Ovary (tissue), 9 donors: ENCODE data around the gene ZNF576. TPM values are rescaled to one million over a fixed set of nuclear protein-coding genes. Genes with fewer than 3 reads are reported as not detected.
"Not testable (repeated sequence)": the region's sequence is repeated elsewhere in the genome, so short reads cannot be mapped to it uniquely, and the experiment has no call there.

Source experiments
- DNase-seq, 5 donors: peaks; one replicate each; pipeline ENCODE4 v3.0.0-alpha.2; 2019 to 2020
- H3K27ac ChIP-seq, 2 donors: fragments of 200-600 bp; one replicate each; pipeline versions ENCODE4 v1.5.1 to v1.8.0; 2019 to 2022
- H3K27me3 ChIP-seq: fragments of 200-600 bp; one replicate; pipeline ENCODE4 v1.8.0; 2022
- H3K36me3 ChIP-seq: fragments of 200-600 bp; sonication (generic); one replicate; pipeline ENCODE4 v1.5.1; 2019
- H3K4me1 ChIP-seq: one replicate; pipeline ENCODE4 v1.8.1; 2013; ENCODE audit warnings: mild to moderate bottlenecking, moderate library complexity; ENCODE audit not compliant: insufficient read depth
- H3K4me3 ChIP-seq: fragments of 200-600 bp; sonication (generic); one replicate; pipeline ENCODE4 v1.5.1; 2017
- H3K9me3 ChIP-seq, 2 donors: fragments of 200-600 bp in 1 of 2; sonication (generic) in 1 of 2; one replicate each; pipeline versions ENCODE4 v1.5.1 to v1.8.1; 2013 to 2019; ENCODE audit warnings: mild to moderate bottlenecking in 1 of 2, moderate library complexity in 1 of 2
- EP300 ChIP-seq: sonication (generic); formaldehyde crosslinking; IDR thresholded peaks from one replicate; pipeline ENCODE4 v1.6.1; 2017; ENCODE audit warnings: antibody characterized with exemption
- POLR2A ChIP-seq: fragments of 450-650 bp; IDR thresholded peaks from one replicate; pipeline ENCODE4 v1.6.1; 2017; ENCODE audit warnings: antibody characterized with exemption, mild to moderate bottlenecking, moderate library complexity
- WGBS, 3 donors: extraction: QIAGEN DNeasy Blood & Tissue Kit in 1 of 3; methylation state at CpG; one replicate each; pipeline versions ENCODE4 v1.1.5 to v1.1.7; 2013 to 2017; 5-methylcytosine and 5-hydroxymethylcytosine counted together
- intact Hi-C, 4 donors: fragments of 100-400 bp; cut with DNase I; formaldehyde crosslinking; loops; one replicate each; pipeline versions ENCODE4 v1.11.0 to v1.15.1; 2022 to 2023
- polyA plus RNA-seq, 2 donors: library from polyadenylated mRNA; stranded (reverse); fragments of 200-250 nt in 1 of 2; fragments of 350-450 nt in 1 of 2; fragmentation: Illumina TruSeq in 1 of 2; extraction: RNeasy Lipid Tissue Mini Kit (QIAGEN cat#74804) in 1 of 2; gene quantifications; one replicate each; pipeline ENCODE4 v1.2.3, GENCODE V29; 2013 to 2014
- total RNA-seq, 7 donors: library from RNA; depleted of rRNA in 2 of 7; stranded (reverse); fragments of >200 nt in 2 of 7; fragmentation: NEBNext Ultra II Directional in 3 of 7; extraction: Animal tissue kit (Norgen Biotek cat#: 25700) in 3 of 7; gene quantifications; one replicate each; pipeline versions ENCODE4 v1.1.0 to v1.2.4, GENCODE V29; 2016 to 2023
- TF ChIP-seq, protein P1 (sequence below), 3 donors: fragments of 450-650 bp in 2 of 3; fragments of 200-600 bp in 1 of 3; IDR thresholded peaks; one replicate each; pipeline versions ENCODE4 v1.5.1 to v1.8.0; 2016 to 2022; ENCODE audit warnings: antibody characterized with exemption in 3 of 3, mild to moderate bottlenecking in 1 of 3
- donor health status: DM: no; HTN: no; CAD: no; lungs with moderate emphysema.
- donor health status: DM: no; HTN: no; CAD: no.
- donor health status: Bipolar disorder and iron deficiency.
- donor health status: DM: yes; HTN: yes; CAD: no.
- donor health status: DM: no; HTN: no; CAD: no.
- donor health status: DM: yes; HTN: yes; CAD: no.

The ZNF576 gene
- total and polyA plus RNA-seq, 9 donors: 8.6 to 22.4 (median 16.6) TPM

DNA sequence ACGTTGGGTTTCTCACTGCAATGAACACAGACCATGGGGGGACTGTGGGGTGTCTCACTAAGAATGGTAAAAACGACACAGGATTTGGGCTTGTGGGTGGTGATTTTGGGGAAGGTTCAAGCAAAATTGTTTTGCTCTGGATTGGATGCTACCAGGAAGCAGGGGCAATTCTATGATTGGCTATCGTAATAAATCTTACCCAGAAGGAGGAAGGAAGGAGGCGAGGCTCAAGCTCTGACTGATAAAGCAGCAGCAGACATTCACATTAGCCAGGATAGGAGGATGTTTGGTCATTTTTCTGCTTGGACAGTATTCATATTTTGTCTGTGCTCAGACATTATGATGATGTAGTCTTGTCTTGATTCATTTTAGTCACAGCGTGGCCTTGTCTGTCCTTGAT lies 1.5 kb downstream of the ZNF576 start:
- DNase-seq: no peak
- TF ChIP-seq, protein P1, sequence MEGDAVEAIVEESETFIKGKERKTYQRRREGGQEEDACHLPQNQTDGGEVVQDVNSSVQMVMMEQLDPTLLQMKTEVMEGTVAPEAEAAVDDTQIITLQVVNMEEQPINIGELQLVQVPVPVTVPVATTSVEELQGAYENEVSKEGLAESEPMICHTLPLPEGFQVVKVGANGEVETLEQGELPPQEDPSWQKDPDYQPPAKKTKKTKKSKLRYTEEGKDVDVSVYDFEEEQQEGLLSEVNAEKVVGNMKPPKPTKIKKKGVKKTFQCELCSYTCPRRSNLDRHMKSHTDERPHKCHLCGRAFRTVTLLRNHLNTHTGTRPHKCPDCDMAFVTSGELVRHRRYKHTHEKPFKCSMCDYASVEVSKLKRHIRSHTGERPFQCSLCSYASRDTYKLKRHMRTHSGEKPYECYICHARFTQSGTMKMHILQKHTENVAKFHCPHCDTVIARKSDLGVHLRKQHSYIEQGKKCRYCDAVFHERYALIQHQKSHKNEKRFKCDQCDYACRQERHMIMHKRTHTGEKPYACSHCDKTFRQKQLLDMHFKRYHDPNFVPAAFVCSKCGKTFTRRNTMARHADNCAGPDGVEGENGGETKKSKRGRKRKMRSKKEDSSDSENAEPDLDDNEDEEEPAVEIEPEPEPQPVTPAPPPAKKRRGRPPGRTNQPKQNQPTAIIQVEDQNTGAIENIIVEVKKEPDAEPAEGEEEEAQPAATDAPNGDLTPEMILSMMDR (IDR thresholded peaks at IDR 0.05): no peak
- no peak for TF ChIP-seq EP300
- no peak for TF ChIP-seq POLR2A
- Histone ChIP-seq H3K4me1 (peaks cover 10% of the 10 kb centered on the region), H3K36me3 (no peaks in the 10 kb centered on the region), H3K27ac (no peak overlapping the region), H3K4me3 (no peak overlapping the region), H3K9me3 (no peaks in the 10 kb centered on the region), H3K27me3 (no peaks in the 10 kb centered on the region)
- WGBS, 3 donors: 11 to 22% (median 12%) methylated on average over 5 of the region's 5 CpGs
- intact Hi-C loops: loop anchor here in 1 of 4 donors (5.0 kb wide), 1 partner anchor 66 kb away; the partner anchor contains the start of gene ZNF575

DNA sequence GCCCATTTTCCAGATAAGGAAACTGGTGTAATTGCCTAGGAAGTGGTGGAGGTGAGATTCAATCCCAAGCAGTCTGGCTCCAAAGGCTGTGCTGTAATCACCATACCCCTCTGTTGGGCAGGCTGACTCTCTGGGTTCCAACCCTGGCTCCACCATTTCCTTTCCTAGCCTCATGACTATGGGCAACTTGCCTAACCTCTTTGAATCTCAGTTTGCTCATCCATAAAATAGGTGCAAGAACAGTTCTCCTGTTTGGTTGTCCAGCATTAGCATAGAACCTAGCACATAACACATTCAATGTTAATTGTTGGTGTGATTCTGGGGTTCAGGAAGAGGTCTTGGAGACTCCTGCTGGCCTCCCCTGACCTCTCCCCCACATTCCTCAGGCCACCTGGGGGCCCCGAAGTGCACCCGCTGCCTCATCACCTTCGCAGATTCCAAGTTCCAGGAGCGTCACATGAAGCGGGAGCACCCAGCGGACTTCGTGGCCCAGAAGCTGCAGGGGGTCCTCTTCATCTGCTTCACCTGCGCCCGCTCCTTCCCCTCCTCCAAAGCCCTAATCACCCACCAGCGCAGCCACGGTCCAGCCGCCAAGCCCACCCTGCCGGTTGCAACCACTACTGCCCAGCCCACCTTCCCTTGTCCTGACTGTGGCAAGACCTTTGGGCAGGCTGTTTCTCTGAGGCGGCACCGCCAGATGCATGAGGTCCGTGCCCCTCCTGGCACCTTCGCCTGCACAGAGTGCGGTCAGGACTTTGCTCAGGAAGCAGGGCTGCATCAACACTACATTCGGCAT lies 2.2 kb downstream of the ZNF576 start:
- Histone ChIP-seq H3K27me3 (no peaks in the 10 kb centered on the region), H3K36me3 (no peaks in the 10 kb centered on the region), H3K27ac (no peak overlapping the region), H3K4me3 (no peak overlapping the region), H3K4me1 (peaks cover 10% of the 10 kb centered on the region), H3K9me3 (no peaks in the 10 kb centered on the region)
- 82 to 86% (median 84%) methylated on average over 19 of the region's 19 CpGs for WGBS, 3 donors
- no peak for DNase-seq
- TF ChIP-seq EP300 (no peak), POLR2A (no peak)
- TF ChIP-seq, protein P1 (IDR thresholded peaks at IDR 0.05): no peak
- intact Hi-C loops: loop anchor here in 1 of 4 donors (5.0 kb wide), 1 partner anchor 66 kb away; the partner anchor contains the start of gene ZNF575

DNA sequence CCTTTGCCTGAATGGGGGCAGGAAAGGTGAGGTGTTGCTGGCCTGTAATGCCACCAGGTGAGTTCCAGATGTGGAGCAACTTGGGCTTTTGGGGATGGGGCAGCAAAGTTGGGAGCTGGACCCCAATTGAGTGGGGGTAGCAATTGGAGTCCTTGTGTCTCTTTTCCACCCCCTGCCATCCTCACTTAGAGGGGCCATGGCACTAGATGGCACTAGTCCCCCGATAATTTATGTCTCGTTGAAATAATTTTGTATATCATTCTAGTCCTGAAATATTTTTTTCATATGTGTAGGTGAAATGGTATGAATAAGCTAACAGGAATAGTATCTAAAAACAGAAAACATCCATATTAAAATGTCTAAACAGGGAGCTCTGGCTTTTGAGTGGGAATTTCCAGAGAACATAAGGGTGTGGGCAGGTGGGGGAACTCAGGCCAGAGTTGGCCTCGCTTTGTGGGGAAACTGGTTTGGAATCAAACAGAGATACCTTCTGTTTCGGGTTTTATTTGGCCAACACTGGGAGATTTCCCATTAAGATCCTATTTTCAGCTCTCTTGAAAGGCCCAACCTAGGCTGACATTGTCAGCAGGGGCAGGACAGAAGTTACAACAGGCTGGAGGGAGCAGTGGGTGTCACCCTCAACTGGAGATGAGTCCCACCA lies 3.4 kb downstream of the ZNF576 start:
- H3K9me3 ChIP-seq: no peaks in the 10 kb centered on the region
- TF ChIP-seq POLR2A: no peak
- TF ChIP-seq, protein P1 (IDR thresholded peaks at IDR 0.05): no peak
- TF ChIP-seq EP300: no peak
- intact Hi-C loops: loop anchor here in 2 of 4 donors (5.0 to 10.0 kb wide), 2 partner anchors 55 to 67 kb away; partner anchors contain the start of gene ZNF575 (in 1 of the 2)
- peaks cover 8% of the 10 kb centered on the region for H3K4me1 ChIP-seq
- H3K27me3 ChIP-seq: no peaks in the 10 kb centered on the region
- H3K4me3 ChIP-seq: no peak overlapping the region
- no peak overlapping the region for H3K27ac ChIP-seq
- DNase-seq: no peak
- WGBS, 3 donors: 78 to 82% (median 78%) methylated on average over 4 of the region's 4 CpGs
- H3K36me3 ChIP-seq: no peaks in the 10 kb centered on the region

DNA sequence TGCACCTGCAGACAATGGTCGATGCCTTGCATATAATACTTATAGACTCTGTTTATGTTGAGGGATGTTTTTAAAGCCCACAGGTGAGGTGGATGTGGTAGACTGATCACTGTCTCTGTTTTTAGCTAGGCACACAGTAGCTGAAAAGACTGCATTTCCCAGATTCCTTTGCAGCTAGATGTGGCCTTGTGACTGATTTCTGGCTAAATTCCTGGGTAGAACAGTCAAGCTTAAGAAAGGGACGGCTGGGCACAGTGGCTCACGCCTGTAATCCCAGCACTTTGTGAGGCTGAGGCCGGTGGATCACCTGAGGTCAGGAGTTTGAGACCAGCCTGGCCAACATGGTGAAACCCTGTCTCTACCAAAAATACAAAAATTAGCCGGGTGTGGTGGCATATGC lies 3.9 kb downstream of the ZNF576 start:
- intact Hi-C loops: loop anchor here in 1 of 4 donors (10.0 kb wide), 1 partner anchor 54 kb away; no protein-coding TSS in a partner anchor
- not testable (repeated sequence) for H3K9me3 ChIP-seq, H3K27me3 ChIP-seq, H3K27ac ChIP-seq, H3K36me3 ChIP-seq, DNase-seq, H3K4me3 ChIP-seq, H3K4me1 ChIP-seq
- 71 to 78% (median 72%) methylated on average over 5 of the region's 5 CpGs for WGBS, 3 donors
